Subcutaneous abdominal adipose tissue (tissue), 5 donors: ENCODE results near the gene GMDS.

Source experiments
- H3K27ac ChIP-seq: one replicate; pipeline ENCODE4 v1.7.0; 2013; ENCODE audit warnings: low read depth, mild to moderate bottlenecking, inconsistent platforms, low read length, moderate library complexity
- H3K27me3 ChIP-seq, 5 donors: one replicate each; pipeline ENCODE4 v1.7.0; 2013; ENCODE audit warnings: low read length in 5 of 5, inconsistent platforms in 1 of 5; ENCODE audit not compliant: control insufficient read depth in 5 of 5, insufficient read depth in 4 of 5
- H3K36me3 ChIP-seq, 5 donors: one replicate each; pipeline ENCODE4 v1.7.0; 2013; ENCODE audit warnings: low read length in 5 of 5; ENCODE audit not compliant: control insufficient read depth in 5 of 5, insufficient read depth in 5 of 5
- H3K4me1 ChIP-seq, 5 donors: one replicate each; pipeline ENCODE4 v1.7.0; 2013; ENCODE audit warnings: low read length in 5 of 5, mild to moderate bottlenecking in 3 of 5, moderate library complexity in 1 of 5; ENCODE audit not compliant: control insufficient read depth in 5 of 5, insufficient read depth in 5 of 5
- H3K4me3 ChIP-seq, 5 donors: one replicate each; pipeline ENCODE4 v1.7.0; 2013; ENCODE audit warnings: low read length in 5 of 5, low read depth in 1 of 5
- H3K9ac ChIP-seq, 5 donors: one replicate each; pipeline ENCODE4 v1.7.0; 2013; ENCODE audit warnings: low read length in 5 of 5, mild to moderate bottlenecking in 4 of 5, moderate library complexity in 3 of 5
- H3K9me3 ChIP-seq, 5 donors: one replicate each; pipeline ENCODE4 v1.7.0; 2013; ENCODE audit warnings: low read length in 5 of 5; ENCODE audit not compliant: control insufficient read depth in 5 of 5
- donor health status: healthy.
- donor health status: healthy.
- donor health status: healthy.
- donor health status: healthy.
- donor health status: healthy.

The GMDS gene

GRCh38 chr6:1950631-1951030, 294.8 kb downstream of the GMDS start:
- Histone ChIP-seq H3K4me1 (peaks cover 0 to 19% (median 8%) of the 10 kb centered on the region in 5 donors), H3K9ac (no peak overlapping the region), H3K4me3 (no peak overlapping the region), H3K36me3 (no peaks in the 10 kb centered on the region), H3K27me3 (no peaks in the 10 kb centered on the region), H3K9me3 (no peaks in the 10 kb centered on the region), H3K27ac (no peak overlapping the region)

DNA sequence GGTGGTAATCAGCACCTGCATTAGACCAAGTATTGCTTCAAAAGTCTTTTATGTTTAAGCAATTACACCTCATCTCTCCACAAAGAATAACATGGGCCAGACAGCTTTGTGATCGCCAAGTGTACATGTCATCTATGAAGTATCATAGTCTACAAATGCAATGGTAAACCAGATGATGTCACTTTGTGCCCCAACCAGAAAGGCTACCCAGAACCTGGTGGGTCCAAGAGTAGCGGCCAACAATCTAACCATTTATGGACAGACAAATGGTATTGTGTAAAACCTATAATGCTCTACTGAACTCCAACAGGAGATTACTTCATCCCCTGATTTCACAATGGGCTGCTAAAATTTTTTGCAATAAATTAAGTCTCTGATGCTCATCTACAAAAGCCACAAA, 295.9 kb downstream of the GMDS start:
- Histone ChIP-seq H3K9me3 (no peaks in the 10 kb centered on the region), H3K4me3 (no peak overlapping the region), H3K4me1 (peaks cover 0 to 26% (median 15%) of the 10 kb centered on the region in 5 donors), H3K27me3 (no peaks in the 10 kb centered on the region), H3K27ac (no peak overlapping the region), H3K36me3 (no peaks in the 10 kb centered on the region), H3K9ac (no peak overlapping the region)

DNA sequence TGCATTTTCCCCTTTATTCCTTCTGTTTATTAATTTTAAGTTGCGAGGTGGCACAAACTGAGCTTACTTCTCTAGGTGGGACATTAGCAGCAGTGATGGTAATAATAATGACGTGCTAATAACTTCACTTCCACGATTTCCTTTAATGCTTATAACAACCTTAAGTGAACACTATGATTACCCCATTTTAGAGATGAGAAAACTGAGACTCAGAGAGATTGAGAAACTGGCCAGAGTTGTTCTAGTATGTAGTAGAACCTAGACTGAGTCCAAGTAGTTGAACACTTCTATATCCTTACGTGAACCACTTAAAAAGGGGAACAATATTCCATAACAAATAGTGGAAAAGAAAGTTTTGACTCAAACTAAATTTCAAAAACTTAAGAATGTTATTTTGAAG, 297.5 kb downstream of the GMDS start:
- no peak overlapping the region for H3K9ac ChIP-seq
- no peaks in the 10 kb centered on the region for H3K27me3 ChIP-seq
- H3K4me3 ChIP-seq: no peak overlapping the region
- H3K4me1 ChIP-seq: peaks cover 0 to 26% (median 15%) of the 10 kb centered on the region in 5 donors
- H3K9me3 ChIP-seq: no peaks in the 10 kb centered on the region
- no peak overlapping the region for H3K27ac ChIP-seq
- H3K36me3 ChIP-seq: no peaks in the 10 kb centered on the region

- peaks cover 0 to 26% (median 15%) of the 10 kb centered on the region in 5 donors for H3K4me1 ChIP-seq
- no peak overlapping the region for H3K4me3 ChIP-seq
- no peaks in the 10 kb centered on the region for H3K36me3 ChIP-seq
- no peak overlapping the region for H3K27ac ChIP-seq
- H3K9ac ChIP-seq: no peak overlapping the region
- no peaks in the 10 kb centered on the region for H3K27me3 ChIP-seq
- no peaks in the 10 kb centered on the region for H3K9me3 ChIP-seq
Observed at GRCh38 chr6:1946583-1946982, 298.8 kb downstream of the GMDS start.

DNA sequence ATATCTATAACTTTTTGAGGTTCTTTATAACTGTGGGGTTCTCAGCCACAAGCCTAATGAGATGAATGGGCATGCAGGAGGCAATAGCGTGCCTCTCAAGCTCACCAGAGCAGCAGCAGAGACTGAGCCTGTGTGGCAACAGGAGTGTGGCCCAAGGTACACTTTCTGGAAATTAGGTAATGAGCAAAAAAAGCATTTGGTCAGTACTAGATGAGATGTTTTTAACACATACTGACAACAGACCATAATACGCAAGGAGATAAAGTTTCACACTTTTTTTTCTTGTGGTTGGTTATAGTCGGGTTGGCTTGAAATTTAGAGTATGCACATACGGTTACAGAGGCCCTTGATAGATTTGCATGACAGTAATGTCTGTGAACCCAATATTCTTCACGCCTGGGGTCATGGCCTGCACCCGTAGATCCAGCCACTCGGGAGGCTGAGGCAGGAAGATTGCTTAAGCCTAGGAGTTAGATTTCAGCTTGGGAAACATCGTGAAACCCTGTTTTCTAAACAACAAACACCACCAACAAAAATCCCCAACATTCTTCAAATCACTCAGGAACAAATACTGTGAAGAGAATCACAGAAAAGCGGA, 300.1 kb downstream of the GMDS start:
- no peak overlapping the region for H3K27ac ChIP-seq
- no peaks in the 10 kb centered on the region for H3K9me3 ChIP-seq
- no peaks in the 10 kb centered on the region for H3K27me3 ChIP-seq
- H3K36me3 ChIP-seq: no peaks in the 10 kb centered on the region
- peaks cover 0 to 26% (median 15%) of the 10 kb centered on the region in 5 donors for H3K4me1 ChIP-seq
- no peak overlapping the region for H3K4me3 ChIP-seq
- H3K9ac ChIP-seq: no peak overlapping the region

DNA sequence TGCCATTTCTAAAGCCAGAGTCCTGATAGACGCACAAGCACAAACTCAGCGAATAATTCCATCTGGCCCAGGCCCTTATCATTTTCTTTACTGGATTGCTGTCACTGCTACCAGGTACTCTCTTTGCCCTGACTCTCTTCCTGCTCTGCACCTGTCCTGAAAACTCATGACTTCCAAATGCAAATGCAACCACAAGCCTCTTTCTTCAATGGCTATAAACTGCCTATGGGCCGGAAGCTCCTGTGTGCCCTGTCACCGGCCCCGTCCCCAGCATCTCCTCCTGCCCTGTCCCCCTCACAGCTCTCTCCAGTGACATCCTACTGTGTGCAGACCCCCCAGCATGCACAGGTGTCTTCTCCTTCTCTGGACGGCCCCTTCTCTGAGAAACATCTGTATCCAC, 302.6 kb downstream of the GMDS start:
- no peaks in the 10 kb centered on the region for H3K9me3 ChIP-seq

GRCh38 chr6:1941534-1941933, 303.9 kb downstream of the GMDS start:
- Histone ChIP-seq H3K9me3 (no peaks in the 10 kb centered on the region), H3K9ac (no peak overlapping the region), H3K4me1 (peaks cover 0 to 10% (median 7%) of the 10 kb centered on the region in 5 donors), H3K27me3 (no peaks in the 10 kb centered on the region), H3K4me3 (no peak overlapping the region), H3K36me3 (no peaks in the 10 kb centered on the region), H3K27ac (no peak overlapping the region)

More for the DNA sequence above, 302.6 kb downstream of the GMDS start:
- Histone ChIP-seq H3K36me3 (no peaks in the 10 kb centered on the region), H3K4me1 (peaks cover 0 to 15% (median 7%) of the 10 kb centered on the region in 5 donors), H3K27ac (no peak overlapping the region), H3K9ac (no peak overlapping the region), H3K27me3 (no peaks in the 10 kb centered on the region), H3K4me3 (no peak overlapping the region)

DNA sequence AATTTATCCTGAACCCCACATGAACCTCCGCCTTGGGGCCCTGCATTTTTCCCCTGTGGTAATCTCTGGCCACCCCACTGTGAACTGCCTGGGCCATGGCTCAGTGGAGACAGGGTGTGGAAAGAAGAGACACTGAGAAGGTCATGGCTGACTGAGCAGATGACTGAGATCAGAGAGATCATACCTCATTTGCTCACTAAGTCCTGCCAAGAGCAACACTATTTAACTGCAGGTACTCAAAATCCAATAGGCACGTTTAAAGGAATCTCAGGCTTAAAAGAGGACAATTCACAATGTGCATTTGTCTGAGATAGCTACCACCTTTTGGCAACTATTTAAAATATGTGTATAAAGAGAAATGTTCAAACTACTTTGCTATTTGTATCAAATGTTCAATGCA, 305.0 kb downstream of the GMDS start:
- peaks cover 0 to 8% (median 6%) of the 10 kb centered on the region in 5 donors for H3K4me1 ChIP-seq
- no peaks in the 10 kb centered on the region for H3K27me3 ChIP-seq
- H3K36me3 ChIP-seq: no peaks in the 10 kb centered on the region
- H3K9me3 ChIP-seq: no peaks in the 10 kb centered on the region
- H3K9ac ChIP-seq: no peak overlapping the region
- no peak overlapping the region for H3K4me3 ChIP-seq
- no peak overlapping the region for H3K27ac ChIP-seq

GRCh38 chr6:1933292-1933691, 312.1 kb downstream of the GMDS start:
- H3K9me3 ChIP-seq: peaks cover 0 to 3% (median 0%) of the 10 kb centered on the region in 5 donors
- peaks cover 0 to 14% (median 0%) of the 10 kb centered on the region in 5 donors for H3K4me1 ChIP-seq
- H3K27ac ChIP-seq: no peak overlapping the region
- no peaks in the 10 kb centered on the region for H3K36me3 ChIP-seq
- no peaks in the 10 kb centered on the region for H3K27me3 ChIP-seq
- H3K9ac ChIP-seq: no peak overlapping the region
- H3K4me3 ChIP-seq: no peak overlapping the region

DNA sequence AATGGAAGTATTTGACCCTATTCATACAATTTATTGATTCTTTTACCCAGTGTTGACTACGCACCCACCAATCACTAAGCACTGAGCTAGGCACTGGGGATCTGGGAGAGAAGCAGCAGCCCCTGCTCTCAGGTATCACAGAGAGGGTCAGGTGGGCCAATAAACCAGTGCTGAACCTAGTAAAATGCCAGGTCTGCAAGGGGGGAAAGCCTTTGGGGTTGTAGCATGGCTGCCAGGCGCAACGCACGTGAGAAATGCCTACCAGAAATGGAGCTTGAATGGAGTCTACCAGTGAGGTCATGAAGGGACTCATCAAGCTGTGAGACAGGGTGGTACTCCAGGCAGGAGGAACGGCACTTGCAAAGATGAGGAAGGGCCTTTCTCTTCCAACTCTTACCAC, 313.6 kb downstream of the GMDS start:
- Histone ChIP-seq H3K36me3 (no peaks in the 10 kb centered on the region), H3K9ac (no peak overlapping the region), H3K4me1 (peaks cover 0 to 14% (median 0%) of the 10 kb centered on the region in 5 donors), H3K4me3 (no peak overlapping the region), H3K9me3 (peaks cover 0 to 3% (median 0%) of the 10 kb centered on the region in 5 donors), H3K27me3 (no peaks in the 10 kb centered on the region), H3K27ac (no peak overlapping the region)
